T-helper 2 cell treated with Interferon-gamma antibody and Interleukin-4, amounts not matched to agents 5 μg/mL and 100 μg/mL, for 36 hours (primary cell): ENCODE measurements around the gene SERPINI1.

ENCODE experiments used
- DNase-seq: peaks from one replicate; pipeline ENCODE4 v3.0.0; 2021; ENCODE audit warnings: low spot score
- H3K27ac Mint-ChIP-seq: one replicate; pipeline ENCODE4 v1.8.0; 2021; ENCODE audit warnings: mild to moderate bottlenecking, mixed read lengths
- H3K27me3 Mint-ChIP-seq: one replicate; pipeline ENCODE4 v1.8.0; 2021; ENCODE audit warnings: low read depth, mixed read lengths
- H3K36me3 Mint-ChIP-seq: one replicate; pipeline ENCODE4 v1.8.0; 2021; ENCODE audit warnings: low read depth, mixed read lengths
- H3K4me1 Mint-ChIP-seq: one replicate; pipeline ENCODE4 v1.8.0; 2021; ENCODE audit warnings: low read depth, mixed read lengths
- H3K4me3 Mint-ChIP-seq: one replicate; pipeline ENCODE4 v1.8.0; 2022; ENCODE audit warnings: mild to moderate bottlenecking, moderate library complexity, mixed read lengths
- H3K9me3 Mint-ChIP-seq: one replicate; pipeline ENCODE4 v1.8.0; 2021; ENCODE audit warnings: mixed read lengths

Gene SERPINI1

GRCh38 chr3:167723872-167724271, 11.6 kb upstream of the SERPINI1 start:
- Mint-ChIP-seq H3K27me3 (no peaks in the 10 kb centered on the region), H3K36me3 (peaks cover 32% of the 10 kb centered on the region), H3K4me1 (peaks cover 18% of the 10 kb centered on the region), H3K9me3 (no peaks in the 10 kb centered on the region), H3K4me3 (no peak overlapping the region), H3K27ac (no peak overlapping the region)
- DNase-seq = no peak

GRCh38 chr3:167728176-167728575, 7.3 kb upstream of the SERPINI1 start:
- Mint-ChIP-seq H3K9me3 (no peaks in the 10 kb centered on the region), H3K27me3 (no peaks in the 10 kb centered on the region), H3K4me1 (peaks cover 37% of the 10 kb centered on the region), H3K36me3 (peaks cover 14% of the 10 kb centered on the region), H3K4me3 (no peak overlapping the region), H3K27ac (no peak overlapping the region)
- no peak for DNase-seq

- Mint-ChIP-seq H3K9me3 (no peaks in the 10 kb centered on the region), H3K27me3 (no peaks in the 10 kb centered on the region), H3K4me1 (peaks cover 40% of the 10 kb centered on the region), H3K36me3 (peaks cover 12% of the 10 kb centered on the region), H3K27ac (no peak overlapping the region), H3K4me3 (no peak overlapping the region)
- DNase-seq = no peak
These were observed 6.7 kb upstream of the SERPINI1 start for GRCh38 chr3:167728632-167729323.

- H3K9me3 Mint-ChIP-seq = no peaks in the 10 kb centered on the region
These were observed 5.9 kb upstream of the SERPINI1 start for GRCh38 chr3:167729591-167729990.

GRCh38 chr3:167731393-167731792, 4.1 kb upstream of the SERPINI1 start:
- peaks cover 38% of the 10 kb centered on the region for H3K4me1 Mint-ChIP-seq
- H3K27me3 Mint-ChIP-seq = no peaks in the 10 kb centered on the region
- H3K27ac Mint-ChIP-seq = no peak overlapping the region
- peaks cover 6% of the 10 kb centered on the region for H3K36me3 Mint-ChIP-seq
- H3K4me3 Mint-ChIP-seq = peak overlapping the region; percentile 19
- H3K9me3 Mint-ChIP-seq = no peaks in the 10 kb centered on the region
- no peak for DNase-seq

More at GRCh38 chr3:167729591-167729990, 5.9 kb upstream of the SERPINI1 start:
- no peak for DNase-seq
- Mint-ChIP-seq H3K27me3 (no peaks in the 10 kb centered on the region), H3K36me3 (peaks cover 11% of the 10 kb centered on the region), H3K27ac (no peak overlapping the region), H3K4me1 (peaks cover 37% of the 10 kb centered on the region), H3K4me3 (no peak overlapping the region)

- Mint-ChIP-seq H3K4me3 (no peak overlapping the region), H3K4me1 (peaks cover 37% of the 10 kb centered on the region), H3K27ac (no peak overlapping the region), H3K36me3 (peaks cover 6% of the 10 kb centered on the region), H3K27me3 (peaks cover 2% of the 10 kb centered on the region), H3K9me3 (no peaks in the 10 kb centered on the region)
- DNase-seq = no peak
These were observed 3.0 kb upstream of the SERPINI1 start for GRCh38 chr3:167732313-167733065.

GRCh38 chr3:167733961-167734497, 1.5 kb upstream of the SERPINI1 start:
- Mint-ChIP-seq H3K27ac (no peak overlapping the region), H3K27me3 (peaks cover 2% of the 10 kb centered on the region), H3K4me1 (peaks cover 31% of the 10 kb centered on the region), H3K4me3 (no peak overlapping the region), H3K9me3 (no peaks in the 10 kb centered on the region), H3K36me3 (peaks cover 6% of the 10 kb centered on the region)
- no peak for DNase-seq

GRCh38 chr3:167734498-167735232, 856 bp upstream of the SERPINI1 start, which contains the start of gene PDCD10:
TSS of gene PDCD10 (minus strand) at chr3:167734892. CDS start at chr3:167720157, 14,735 bp downstream.
- peaks cover 27% of the 10 kb centered on the region for H3K4me1 Mint-ChIP-seq
- no peaks in the 10 kb centered on the region for H3K9me3 Mint-ChIP-seq
- H3K27ac Mint-ChIP-seq = no peak within 1 kb of the TSS
- H3K27me3 Mint-ChIP-seq = peaks cover 2% of the 10 kb centered on the region
- peaks cover 5% of the 10 kb centered on the region for H3K36me3 Mint-ChIP-seq
- no peak within 1 kb of the TSS for H3K4me3 Mint-ChIP-seq
- peak; percentile 98 for DNase-seq

- Mint-ChIP-seq H3K27ac (no peak overlapping the region), H3K27me3 (peaks cover 2% of the 10 kb centered on the region), H3K4me1 (peaks cover 27% of the 10 kb centered on the region), H3K4me3 (no peak overlapping the region), H3K36me3 (peaks cover 5% of the 10 kb centered on the region), H3K9me3 (no peaks in the 10 kb centered on the region)
- DNase-seq = no peak
These were observed 805 bp downstream of the SERPINI1 start for GRCh38 chr3:167736264-167736787.

- Mint-ChIP-seq H3K27ac (no peak overlapping the region), H3K36me3 (peaks cover 5% of the 10 kb centered on the region), H3K27me3 (peaks cover 2% of the 10 kb centered on the region), H3K4me3 (no peak overlapping the region), H3K9me3 (no peaks in the 10 kb centered on the region), H3K4me1 (peaks cover 21% of the 10 kb centered on the region)
- no peak for DNase-seq
These were observed 1.5 kb downstream of the SERPINI1 start for GRCh38 chr3:167736997-167737396.

- peaks cover 11% of the 10 kb centered on the region for H3K4me1 Mint-ChIP-seq
- no peak overlapping the region for H3K27ac Mint-ChIP-seq
- H3K36me3 Mint-ChIP-seq = no peaks in the 10 kb centered on the region
- peaks cover 2% of the 10 kb centered on the region for H3K27me3 Mint-ChIP-seq
- DNase-seq = no peak
- H3K9me3 Mint-ChIP-seq = no peaks in the 10 kb centered on the region
- H3K4me3 Mint-ChIP-seq = no peak overlapping the region
These were observed 2.5 kb downstream of the SERPINI1 start for GRCh38 chr3:167738037-167738436.

- Mint-ChIP-seq H3K4me3 (no peak overlapping the region), H3K27me3 (peaks cover 2% of the 10 kb centered on the region), H3K4me1 (peaks cover 6% of the 10 kb centered on the region), H3K36me3 (no peaks in the 10 kb centered on the region), H3K9me3 (no peaks in the 10 kb centered on the region), H3K27ac (no peak overlapping the region)
- DNase-seq = no peak
These were observed 3.8 kb downstream of the SERPINI1 start for GRCh38 chr3:167739190-167739810.

- H3K36me3 Mint-ChIP-seq = no peaks in the 10 kb centered on the region
- peaks cover 6% of the 10 kb centered on the region for H3K4me1 Mint-ChIP-seq
- H3K27me3 Mint-ChIP-seq = peaks cover 2% of the 10 kb centered on the region
- DNase-seq = no peak
- H3K4me3 Mint-ChIP-seq = no peak overlapping the region
- H3K27ac Mint-ChIP-seq = no peak overlapping the region
- no peaks in the 10 kb centered on the region for H3K9me3 Mint-ChIP-seq
These were observed 5.6 kb downstream of the SERPINI1 start for GRCh38 chr3:167740961-167741587.
